SU-DHL-6 (cell line): ENCODE measurements around the gene TMEM43.

Source experiments
- H2AFZ ChIP-seq: fragments of 200-600 bp; sonication (generic); 2 replicates; pipeline ENCODE4 v1.6.1; 2014; ENCODE audit warnings: low read depth, mild to moderate bottlenecking, moderate library complexity, mixed read lengths, antibody characterized with exemption, low read length; ENCODE audit not compliant: severe bottlenecking
- H3F3A ChIP-seq: fragments of 200-600 bp; shearing (Covaris generic); 2 replicates; pipeline ENCODE4 v1.6.0; 2016; ENCODE audit warnings: antibody characterized with exemption, mild to moderate bottlenecking; ENCODE audit not compliant: insufficient read depth
- H3K27ac ChIP-seq: fragments of 200-600 bp; sonication (generic); 2 replicates; pipeline ENCODE4 v1.5.1; 2016; ENCODE audit warnings: low read depth, mild to moderate bottlenecking, low read length, moderate library complexity, mixed read lengths
- H3K27me3 ChIP-seq: fragments of 200-600 bp; sonication (generic), shearing (Covaris generic); 2 replicates; pipeline ENCODE4 v1.6.0; 2014; ENCODE audit warnings: mild to moderate bottlenecking, low read length
- H3K36me3 ChIP-seq: fragments of 200-600 bp; sonication (generic); 2 replicates; pipeline ENCODE4 v1.6.1; 2014; ENCODE audit warnings: mild to moderate bottlenecking, low read length, mixed read lengths
- H3K4me2 ChIP-seq: fragments of 300-600, 200-600 bp; shearing (Covaris generic), sonication (generic); 2 replicates; pipeline ENCODE4 v1.6.0; 2014; ENCODE audit warnings: low read length, low read depth, mild to moderate bottlenecking; ENCODE audit not compliant: poor library complexity, severe bottlenecking
- H3K4me3 ChIP-seq: fragments of 200-600 bp; sonication (generic); 2 replicates; pipeline ENCODE4 v1.5.1; 2014; ENCODE audit warnings: antibody characterized with exemption, low read length, mild to moderate bottlenecking, mixed read lengths; ENCODE audit not compliant: insufficient read depth, poor library complexity, severe bottlenecking
- H3K79me2 ChIP-seq: fragments of 200-600 bp; sonication (generic); 2 replicates; pipeline ENCODE4 v1.6.1; 2014; ENCODE audit warnings: mild to moderate bottlenecking, low read length, moderate library complexity; ENCODE audit not compliant: insufficient read depth
- H3K9ac ChIP-seq: fragments of 200-600 bp; sonication (generic); 2 replicates; pipeline ENCODE4 v1.7.0; 2014; ENCODE audit warnings: mild to moderate bottlenecking, low read length
- H3K9me2 ChIP-seq: fragments of 200-600 bp; sonication (generic); replicated peaks from 2 replicates; pipeline ENCODE4 v1.6.1; 2014; ENCODE audit warnings: low read length; ENCODE audit not compliant: insufficient read depth
- H3K9me3 ChIP-seq: fragments of 200-600 bp; sonication (generic); 2 replicates; pipeline ENCODE4 v1.6.1; 2014; ENCODE audit warnings: low read length, mixed read lengths; ENCODE audit not compliant: insufficient read depth
- H4K20me1 ChIP-seq: fragments of 200-600 bp; sonication (generic); 2 replicates; pipeline ENCODE4 v1.6.1; 2014; ENCODE audit warnings: low read depth, mild to moderate bottlenecking, antibody characterized with exemption, low read length, moderate library complexity, mixed read lengths
- EZH2phosphoT487 ChIP-seq: fragments of 200-600 bp; sonication (generic), shearing (Covaris generic); conservative IDR thresholded peaks from 2 replicates; pipeline ENCODE4 v1.6.1; 2018; ENCODE audit warnings: mild to moderate bottlenecking, antibody characterized with exemption, low read length, moderate library complexity, mixed read lengths
- TF ChIP-seq, protein P1 (sequence below): fragments of 200-600 bp; sonication (generic); IDR thresholded peaks from one replicate; pipeline ENCODE4 v1.5.1; 2017; ENCODE audit warnings: antibody characterized with exemption, mild to moderate bottlenecking, low read length, moderate library complexity; ENCODE audit not compliant: insufficient read depth, poor library complexity, severe bottlenecking

The TMEM43 gene

DNA sequence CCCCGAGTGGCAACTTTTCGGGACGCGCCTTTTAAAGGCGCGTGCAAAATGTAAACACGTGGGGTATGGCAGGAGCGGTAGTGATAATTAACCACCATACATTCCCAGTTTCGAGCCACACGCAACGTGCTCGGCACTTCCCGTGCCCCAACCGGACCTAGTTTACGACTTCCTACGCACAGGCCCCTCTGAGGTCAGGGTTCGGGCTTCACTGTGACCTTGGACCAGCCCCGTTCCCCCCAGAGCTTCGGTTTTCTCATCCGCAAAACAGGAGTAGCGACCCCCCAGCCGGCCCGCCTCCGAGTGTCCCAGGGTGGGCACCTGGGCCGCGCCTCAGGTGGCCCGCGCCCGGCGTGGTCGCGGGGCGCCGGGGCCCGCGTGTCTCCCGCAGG, 633 bp upstream of the TMEM43 start:
- peak overlapping the region; percentile 90 for H3K9ac ChIP-seq
- peak overlapping the region; percentile 72 for H3K4me2 ChIP-seq
- H3K4me3 ChIP-seq = peak overlapping the region; percentile 84
- H3K9me2 ChIP-seq = no peaks in the 10 kb centered on the region
- no peaks in the 10 kb centered on the region for H4K20me1 ChIP-seq
- H3K27ac ChIP-seq = peak overlapping the region; percentile 68
- TF ChIP-seq, protein P1, sequence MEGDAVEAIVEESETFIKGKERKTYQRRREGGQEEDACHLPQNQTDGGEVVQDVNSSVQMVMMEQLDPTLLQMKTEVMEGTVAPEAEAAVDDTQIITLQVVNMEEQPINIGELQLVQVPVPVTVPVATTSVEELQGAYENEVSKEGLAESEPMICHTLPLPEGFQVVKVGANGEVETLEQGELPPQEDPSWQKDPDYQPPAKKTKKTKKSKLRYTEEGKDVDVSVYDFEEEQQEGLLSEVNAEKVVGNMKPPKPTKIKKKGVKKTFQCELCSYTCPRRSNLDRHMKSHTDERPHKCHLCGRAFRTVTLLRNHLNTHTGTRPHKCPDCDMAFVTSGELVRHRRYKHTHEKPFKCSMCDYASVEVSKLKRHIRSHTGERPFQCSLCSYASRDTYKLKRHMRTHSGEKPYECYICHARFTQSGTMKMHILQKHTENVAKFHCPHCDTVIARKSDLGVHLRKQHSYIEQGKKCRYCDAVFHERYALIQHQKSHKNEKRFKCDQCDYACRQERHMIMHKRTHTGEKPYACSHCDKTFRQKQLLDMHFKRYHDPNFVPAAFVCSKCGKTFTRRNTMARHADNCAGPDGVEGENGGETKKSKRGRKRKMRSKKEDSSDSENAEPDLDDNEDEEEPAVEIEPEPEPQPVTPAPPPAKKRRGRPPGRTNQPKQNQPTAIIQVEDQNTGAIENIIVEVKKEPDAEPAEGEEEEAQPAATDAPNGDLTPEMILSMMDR = no peak
- TF ChIP-seq EZH2phosphoT487 = no peak
- peaks cover 66% of the 10 kb centered on the region for H3K79me2 ChIP-seq
- H2AFZ ChIP-seq = peak overlapping the region; percentile 82
- no peaks in the 10 kb centered on the region for H3K9me3 ChIP-seq
- no peaks in the 10 kb centered on the region for H3K36me3 ChIP-seq
- H3F3A ChIP-seq = no peaks in the 10 kb centered on the region
- H3K27me3 ChIP-seq = no peaks in the 10 kb centered on the region

GRCh38 chr3:14125193-14126016, 553 bp downstream of the TMEM43 start:
- peaks cover 58% of the 10 kb centered on the region for H3K79me2 ChIP-seq
- H3F3A ChIP-seq = no peaks in the 10 kb centered on the region
- peak overlapping the region; percentile 71 for H3K4me2 ChIP-seq
- no peak overlapping the region for H3K27ac ChIP-seq
- no peaks in the 10 kb centered on the region for H3K9me3 ChIP-seq
- no peaks in the 10 kb centered on the region for H3K36me3 ChIP-seq
- TF ChIP-seq EZH2phosphoT487 = no peak
- TF ChIP-seq, protein P1 = no peak
- H2AFZ ChIP-seq = peak overlapping the region; percentile 65
- H3K9ac ChIP-seq = peak overlapping the region; percentile 90
- peak overlapping the region; percentile 84 for H3K4me3 ChIP-seq
- H3K27me3 ChIP-seq = no peaks in the 10 kb centered on the region
- no peaks in the 10 kb centered on the region for H3K9me2 ChIP-seq
- H4K20me1 ChIP-seq = no peaks in the 10 kb centered on the region

GRCh38 chr3:14126017-14126886, 1.4 kb downstream of the TMEM43 start:
- H3K9me2 ChIP-seq = no peaks in the 10 kb centered on the region
- H2AFZ ChIP-seq = no peak overlapping the region
- no peaks in the 10 kb centered on the region for H4K20me1 ChIP-seq
- no peak overlapping the region for H3K27ac ChIP-seq
- peak overlapping the region; percentile 71 for H3K4me2 ChIP-seq
- peak overlapping the region; percentile 90 for H3K9ac ChIP-seq
- H3F3A ChIP-seq = no peaks in the 10 kb centered on the region
- no peak for TF ChIP-seq EZH2phosphoT487
- TF ChIP-seq, protein P1 = no peak
- H3K36me3 ChIP-seq = no peaks in the 10 kb centered on the region
- peak overlapping the region; percentile 84 for H3K4me3 ChIP-seq
- no peaks in the 10 kb centered on the region for H3K27me3 ChIP-seq
- H3K9me3 ChIP-seq = no peaks in the 10 kb centered on the region
- H3K79me2 ChIP-seq = peaks cover 57% of the 10 kb centered on the region
